NB4 (cell line): Measurements from ENCODE around the gene AIF1.

Experiments used
- POLR2A ChIP-seq: IDR thresholded peaks from 2 replicates; pipeline ENCODE4 v1.6.1; 2011; ENCODE audit warnings: mild to moderate bottlenecking; ENCODE audit not compliant: insufficient read length; ENCODE audit errors: extremely low read depth
- TF ChIP-seq, protein P1 (sequence below): IDR thresholded peaks from one replicate; pipeline ENCODE4 v1.5.1; 2012; ENCODE audit warnings: low read depth, low read length
- TF ChIP-seq, protein P2 (sequence below): IDR thresholded peaks from 2 replicates; pipeline ENCODE4 v1.6.1; 2011; ENCODE audit warnings: low read depth, low read length

DNA sequence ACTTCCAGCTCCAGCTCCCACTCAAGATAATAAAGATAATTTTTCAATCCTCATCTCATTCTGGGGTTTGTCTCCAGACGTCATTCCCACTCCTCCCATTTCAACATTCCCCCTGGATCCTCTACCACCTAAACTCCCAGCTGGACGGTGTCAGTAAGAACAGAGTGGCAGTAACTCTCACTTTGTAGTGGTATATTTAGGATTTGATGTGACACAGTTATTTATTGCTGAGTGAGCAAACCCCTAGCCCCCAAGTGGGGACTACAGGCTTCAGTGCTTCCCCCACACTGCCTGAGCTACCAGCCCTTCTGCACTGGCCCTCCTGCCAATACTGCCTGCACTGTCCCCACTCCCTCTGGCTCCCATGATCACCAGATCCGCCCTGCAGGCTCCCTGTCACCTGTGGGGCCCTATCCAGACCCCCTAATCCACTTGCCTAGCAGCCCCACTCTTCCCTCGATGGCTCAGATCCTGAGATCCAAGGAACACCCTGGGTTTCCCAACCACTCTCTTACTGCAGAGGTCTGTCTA, 43.2 kb downstream of the AIF1 start:
- TF ChIP-seq, protein P1, sequence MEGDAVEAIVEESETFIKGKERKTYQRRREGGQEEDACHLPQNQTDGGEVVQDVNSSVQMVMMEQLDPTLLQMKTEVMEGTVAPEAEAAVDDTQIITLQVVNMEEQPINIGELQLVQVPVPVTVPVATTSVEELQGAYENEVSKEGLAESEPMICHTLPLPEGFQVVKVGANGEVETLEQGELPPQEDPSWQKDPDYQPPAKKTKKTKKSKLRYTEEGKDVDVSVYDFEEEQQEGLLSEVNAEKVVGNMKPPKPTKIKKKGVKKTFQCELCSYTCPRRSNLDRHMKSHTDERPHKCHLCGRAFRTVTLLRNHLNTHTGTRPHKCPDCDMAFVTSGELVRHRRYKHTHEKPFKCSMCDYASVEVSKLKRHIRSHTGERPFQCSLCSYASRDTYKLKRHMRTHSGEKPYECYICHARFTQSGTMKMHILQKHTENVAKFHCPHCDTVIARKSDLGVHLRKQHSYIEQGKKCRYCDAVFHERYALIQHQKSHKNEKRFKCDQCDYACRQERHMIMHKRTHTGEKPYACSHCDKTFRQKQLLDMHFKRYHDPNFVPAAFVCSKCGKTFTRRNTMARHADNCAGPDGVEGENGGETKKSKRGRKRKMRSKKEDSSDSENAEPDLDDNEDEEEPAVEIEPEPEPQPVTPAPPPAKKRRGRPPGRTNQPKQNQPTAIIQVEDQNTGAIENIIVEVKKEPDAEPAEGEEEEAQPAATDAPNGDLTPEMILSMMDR = no peak
- no peak for TF ChIP-seq POLR2A
- TF ChIP-seq, protein P2, sequence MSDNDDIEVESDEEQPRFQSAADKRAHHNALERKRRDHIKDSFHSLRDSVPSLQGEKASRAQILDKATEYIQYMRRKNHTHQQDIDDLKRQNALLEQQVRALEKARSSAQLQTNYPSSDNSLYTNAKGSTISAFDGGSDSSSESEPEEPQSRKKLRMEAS = no peak
